ENCODE measurements around the gene PUS1.

Gene PUS1

DNA sequence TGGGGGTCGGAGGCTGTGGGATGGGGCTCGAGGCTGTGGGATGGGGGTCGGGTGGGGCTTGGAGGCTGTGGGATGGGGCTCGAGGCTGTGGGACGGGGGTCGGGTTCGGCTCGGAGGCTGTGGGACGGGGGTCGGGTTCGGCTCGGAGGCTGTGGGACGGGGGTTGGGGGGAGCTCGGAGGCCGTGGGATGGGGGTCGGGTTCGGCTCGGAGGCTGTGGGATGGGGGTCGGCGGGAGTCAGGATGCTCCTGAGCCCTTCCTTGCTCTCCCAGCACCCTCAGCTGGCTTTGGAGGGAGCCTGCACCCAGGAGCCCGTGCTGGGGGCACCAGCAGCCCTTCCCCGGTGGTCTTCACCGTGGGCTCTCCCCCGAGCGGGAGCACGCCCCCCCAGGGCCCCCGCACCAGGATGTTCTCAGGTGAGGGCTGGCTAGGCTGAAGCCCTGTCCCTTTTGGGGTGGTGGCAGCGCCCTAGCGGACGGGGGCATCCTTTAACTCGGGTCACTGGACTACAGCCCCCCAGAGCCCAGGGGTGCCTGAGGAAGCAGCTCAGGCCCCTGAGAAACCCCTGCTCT is 11.9 kb upstream of the PUS1 start:
- no peak for DNase-seq

DNA sequence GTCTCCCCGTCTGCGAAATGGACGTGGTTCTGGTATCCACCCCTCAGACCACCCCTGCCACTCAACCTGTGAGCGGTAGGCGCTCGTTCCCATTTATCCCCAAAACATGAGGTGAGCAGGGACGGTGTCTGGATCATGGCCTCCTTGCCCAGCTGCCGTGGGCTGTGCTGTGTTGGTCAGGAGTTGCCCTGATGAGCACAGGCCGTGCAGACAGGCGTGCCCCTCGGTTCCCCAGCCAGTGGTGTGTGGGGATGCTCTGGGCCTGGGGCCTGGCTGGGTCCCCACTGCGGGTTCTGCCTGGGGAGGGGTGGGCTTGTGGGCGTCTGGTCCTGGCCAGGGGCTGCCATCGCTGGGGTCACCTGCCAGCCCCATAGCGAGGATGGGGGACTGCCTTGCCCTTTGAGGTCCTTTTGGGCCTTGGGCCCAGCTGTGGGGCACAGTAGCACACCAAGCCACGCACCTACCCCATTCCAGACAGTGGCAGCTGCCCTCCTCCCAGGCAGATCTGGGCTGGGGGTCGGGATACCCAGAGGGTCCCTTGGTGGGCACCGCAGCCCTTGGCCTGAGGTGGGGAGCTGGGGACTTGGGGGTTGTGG is 11.3 kb upstream of the PUS1 start:
- DNase-seq = no peak

DNA sequence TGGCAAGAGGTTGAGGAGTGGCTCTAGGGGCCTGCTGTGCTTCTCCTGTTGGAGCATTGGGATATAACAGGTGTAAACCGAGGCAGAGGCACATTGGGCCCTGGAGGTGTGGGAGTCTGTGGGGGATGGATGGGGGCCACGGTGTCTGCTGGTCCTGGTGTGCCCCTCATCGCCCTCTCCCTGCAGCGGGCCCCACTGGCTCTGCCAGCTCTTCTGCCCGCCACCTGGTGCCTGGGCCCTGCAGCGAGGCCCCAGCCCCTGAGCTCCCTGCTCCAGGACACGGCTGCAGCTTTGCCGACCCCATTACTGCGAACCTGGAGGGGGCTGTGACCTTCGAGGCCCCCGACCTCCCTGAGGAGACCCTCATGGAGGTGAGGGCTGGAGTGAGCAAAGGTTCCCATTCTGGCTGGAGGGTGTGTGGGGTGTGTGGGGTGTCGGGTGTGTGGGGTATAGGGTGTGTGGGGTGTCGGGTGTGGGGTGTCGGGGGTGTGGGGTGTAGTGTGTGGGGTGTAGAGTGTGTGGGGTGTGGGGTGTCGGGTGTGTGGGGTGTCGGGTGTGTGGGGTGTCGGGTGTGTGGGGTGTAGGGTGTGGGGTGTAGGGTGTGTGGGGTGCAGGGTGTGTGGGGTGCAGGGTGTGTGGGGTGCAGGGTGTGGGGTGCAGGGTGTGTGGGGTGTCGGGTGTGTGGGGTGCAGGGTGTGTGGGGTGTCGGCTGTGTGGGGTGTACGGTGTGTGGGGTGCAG is 10.6 kb upstream of the PUS1 start:
- no peak for DNase-seq

- DNase-seq = no peak
Measured at GRCh38 chr12:131919051-131919347, 10.1 kb upstream of the PUS1 start.

GRCh38 chr12:131919366-131920156 is 9.5 kb upstream of the PUS1 start:
- DNase-seq = no peak

GRCh38 chr12:131920157-131920508 is 8.9 kb upstream of the PUS1 start:
- DNase-seq = no peak

DNA sequence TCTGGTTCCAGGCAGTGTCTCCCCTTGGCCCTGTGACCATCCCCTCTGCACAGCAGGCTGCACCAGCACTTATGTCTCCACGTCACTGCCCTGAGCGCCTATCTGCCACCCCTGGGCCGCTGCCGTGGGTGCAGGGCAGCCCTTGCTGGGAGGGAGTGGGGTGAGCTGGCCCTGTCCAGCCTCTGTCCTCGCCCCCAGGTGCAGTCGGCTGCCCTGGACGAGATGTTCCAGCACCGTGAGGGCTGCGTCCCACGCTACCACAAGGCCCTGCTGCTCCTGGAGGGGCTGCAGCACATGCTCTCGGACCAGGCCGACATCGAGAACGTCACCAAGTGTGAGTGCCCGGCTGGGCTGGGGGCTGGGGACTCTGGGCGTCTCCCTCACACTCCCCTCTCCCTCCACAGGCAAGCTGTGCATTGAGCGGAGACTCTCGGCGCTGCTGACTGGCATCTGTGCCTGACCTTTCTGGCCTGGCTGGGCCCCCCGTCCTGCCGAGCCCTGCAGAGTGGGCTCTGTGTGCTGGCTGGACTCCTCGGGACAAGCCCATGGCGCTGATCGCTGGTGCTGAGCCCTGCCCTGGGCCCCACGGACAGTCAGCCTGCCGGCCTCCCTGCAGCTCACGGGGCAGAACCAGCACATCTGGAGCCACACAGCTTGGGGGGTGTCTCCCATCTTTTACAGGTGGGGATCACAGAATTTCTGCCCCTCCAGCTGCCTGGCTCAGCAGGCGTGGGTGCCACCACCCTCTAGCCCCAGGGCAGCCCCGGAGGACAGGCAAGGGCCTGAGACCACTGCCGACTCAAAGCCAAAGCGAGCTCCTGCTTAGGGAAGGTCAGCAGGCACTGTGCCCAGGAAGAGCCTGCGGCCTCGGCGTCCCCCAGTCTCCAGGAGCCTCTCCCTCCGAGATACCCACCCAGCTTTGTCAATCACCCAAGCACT is 7.9 kb upstream of the PUS1 start:
- no peak for DNase-seq

DNA sequence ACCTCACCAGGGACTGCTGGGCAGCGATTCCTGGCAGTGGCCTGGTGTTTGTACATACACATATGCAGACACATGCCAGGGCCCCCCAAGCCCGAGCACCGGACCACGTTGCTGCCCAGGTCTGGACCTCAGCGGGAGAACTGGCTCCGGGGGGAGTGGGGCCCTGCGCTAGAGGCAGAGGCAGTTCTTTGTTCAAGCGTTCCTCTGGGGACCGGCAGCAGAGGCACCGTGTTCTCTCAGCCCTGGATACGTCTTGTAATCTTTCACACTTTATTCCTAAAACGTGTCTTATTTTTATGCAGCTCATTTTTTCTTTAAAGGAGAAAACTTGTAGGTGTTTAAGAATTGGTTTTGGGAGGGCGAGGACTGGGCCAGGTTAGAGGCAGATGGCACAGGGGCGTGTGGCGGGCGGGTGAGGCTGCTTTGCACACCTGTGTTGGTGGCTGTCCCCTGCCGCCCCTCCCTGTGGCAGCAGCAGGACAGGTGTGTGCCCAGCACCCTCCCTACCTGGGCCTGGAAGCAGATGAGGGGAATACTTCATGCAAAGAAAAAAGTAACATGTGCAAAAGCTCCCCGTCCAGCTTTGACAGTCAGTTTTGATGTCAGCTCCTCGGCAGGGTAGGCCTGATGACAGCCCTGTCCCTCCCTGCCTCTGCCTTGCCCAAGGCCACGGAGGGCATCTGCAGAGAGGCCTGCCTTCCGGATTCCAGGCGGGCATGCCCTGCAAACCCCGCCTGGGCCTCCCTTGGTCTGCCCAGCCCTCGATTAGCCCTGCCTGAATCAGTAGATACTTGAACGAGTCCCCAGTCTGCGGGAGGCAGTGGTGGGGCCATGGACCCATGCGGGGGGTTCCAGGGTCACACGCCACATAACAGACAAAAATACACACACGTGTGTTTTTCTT is 7.0 kb upstream of the PUS1 start:
- no peak for DNase-seq

DNA sequence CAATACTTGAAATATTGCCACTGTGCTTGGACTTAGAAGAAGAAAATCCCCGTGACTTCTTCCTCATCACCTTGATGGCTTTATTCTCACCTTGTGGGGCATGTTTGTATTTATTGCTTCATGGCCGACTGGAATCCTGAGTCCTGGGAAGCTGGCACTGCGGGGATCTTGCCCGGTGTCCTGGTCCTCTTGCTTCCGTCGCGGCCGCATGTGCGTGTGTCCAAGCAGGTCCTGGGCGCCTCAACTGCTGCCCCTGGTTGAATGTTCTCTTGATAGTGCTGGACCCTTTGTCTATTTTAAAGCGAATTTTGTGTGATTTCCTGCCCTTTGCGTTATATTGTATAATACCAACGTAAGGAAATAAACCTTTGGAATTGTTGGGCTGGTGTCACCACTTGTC is 6.3 kb upstream of the PUS1 start:
- DNase-seq = no peak

DNA sequence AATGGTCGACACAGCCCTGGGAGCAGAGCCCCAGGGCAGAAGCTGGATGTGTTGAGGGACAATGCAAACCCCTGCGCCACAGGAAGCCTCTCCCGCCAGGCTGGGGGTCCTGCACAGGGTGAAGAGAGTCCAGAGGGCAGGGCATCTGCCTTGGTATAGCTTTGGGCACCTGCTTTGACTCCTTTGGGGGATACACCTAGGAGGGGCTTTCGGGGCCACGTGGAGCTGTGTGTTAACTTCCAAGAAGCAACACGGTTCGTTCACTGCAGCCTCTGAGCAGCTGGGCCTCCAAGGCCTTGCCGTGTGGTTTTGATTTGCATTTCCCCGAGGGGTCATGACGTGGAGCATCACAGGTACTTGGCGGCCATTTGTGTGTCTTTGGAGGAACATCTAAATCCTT is 5.8 kb upstream of the PUS1 start:
- no peak for DNase-seq

DNA sequence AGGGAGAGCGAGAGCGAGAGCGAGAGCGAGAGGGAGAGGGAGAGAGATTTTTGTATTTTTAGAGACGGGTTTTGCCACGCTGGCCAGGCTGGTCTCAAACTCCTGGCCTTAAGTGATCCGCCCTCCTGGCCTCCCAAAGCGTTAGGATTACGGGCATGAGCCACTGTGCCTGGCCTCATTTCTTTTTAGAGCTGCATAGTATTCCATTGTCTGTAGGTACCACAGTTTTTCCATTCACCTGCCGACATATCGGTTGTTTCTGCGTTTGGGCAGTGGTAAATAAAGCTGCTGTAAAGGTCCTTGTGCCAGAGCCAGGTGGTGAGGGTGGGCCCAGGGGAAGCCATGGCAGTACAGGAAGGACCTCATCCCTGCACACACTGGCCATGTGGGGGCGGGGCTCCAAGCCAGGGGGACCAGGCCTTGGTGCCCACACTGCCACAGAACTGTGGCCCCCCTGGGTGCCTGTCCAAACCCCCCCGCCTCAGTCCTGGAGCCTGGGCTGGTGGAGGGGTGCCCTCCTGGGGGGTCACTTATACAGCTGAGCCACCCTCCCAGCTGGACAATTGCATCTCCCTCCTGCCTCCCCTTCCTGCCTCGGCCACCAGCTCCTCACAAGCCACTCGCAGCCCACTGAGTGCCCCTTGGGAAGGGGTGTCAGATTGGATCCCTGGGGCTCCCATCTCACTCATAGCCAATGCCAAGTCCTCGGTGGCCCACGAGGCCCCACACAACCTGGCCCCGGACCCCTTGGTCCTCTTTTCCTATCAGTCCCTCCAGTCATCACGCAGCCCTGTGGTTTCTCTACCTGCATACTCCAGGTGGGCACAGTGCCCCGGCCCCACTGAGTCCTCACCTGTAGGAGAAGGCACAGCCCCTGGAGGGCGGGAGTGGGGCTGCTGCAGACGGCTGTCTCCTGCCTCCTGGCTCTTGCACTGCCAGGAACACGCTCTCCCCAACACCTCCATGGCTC is 1.7 kb upstream of the PUS1 start:
- no peak for DNase-seq

DNA sequence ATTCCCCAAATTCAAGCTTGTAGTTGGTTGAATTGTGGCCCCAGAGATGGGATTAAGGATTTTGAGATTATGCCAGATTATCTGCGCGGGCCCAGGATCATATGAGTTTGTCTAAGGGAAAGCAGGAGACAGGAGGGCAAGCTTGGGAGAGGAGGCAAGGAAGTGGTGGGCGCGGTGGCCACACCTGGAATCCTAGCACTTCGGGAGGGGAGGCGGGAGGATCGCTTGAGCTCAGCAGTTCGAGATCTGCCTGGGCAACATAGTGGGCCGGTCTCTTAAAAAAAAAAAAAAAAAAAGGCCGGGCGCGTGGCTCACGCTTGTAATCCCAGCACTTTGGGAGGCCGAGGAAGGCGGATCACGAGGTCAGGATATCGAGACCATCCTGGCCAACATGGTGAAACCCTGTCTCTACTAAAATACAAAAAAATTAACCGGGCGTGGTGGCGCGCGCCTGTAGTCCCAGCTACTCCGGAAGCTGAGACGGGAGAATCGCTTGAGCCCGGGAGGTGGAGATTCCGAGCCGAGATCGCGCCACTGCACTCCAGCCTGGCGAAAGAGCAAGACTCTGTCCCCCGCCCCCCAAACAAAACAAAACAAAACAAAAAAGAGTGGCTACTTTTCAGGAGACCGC is 881 bp upstream of the PUS1 start:
- DNase-seq = no peak

- DNase-seq = peak; percentile 27
Measured at GRCh38 chr12:131929581-131930456, 743 bp downstream of the PUS1 start.

- DNase-seq = no peak
Measured at GRCh38 chr12:131930510-131930909, 1.4 kb downstream of the PUS1 start.

DNA sequence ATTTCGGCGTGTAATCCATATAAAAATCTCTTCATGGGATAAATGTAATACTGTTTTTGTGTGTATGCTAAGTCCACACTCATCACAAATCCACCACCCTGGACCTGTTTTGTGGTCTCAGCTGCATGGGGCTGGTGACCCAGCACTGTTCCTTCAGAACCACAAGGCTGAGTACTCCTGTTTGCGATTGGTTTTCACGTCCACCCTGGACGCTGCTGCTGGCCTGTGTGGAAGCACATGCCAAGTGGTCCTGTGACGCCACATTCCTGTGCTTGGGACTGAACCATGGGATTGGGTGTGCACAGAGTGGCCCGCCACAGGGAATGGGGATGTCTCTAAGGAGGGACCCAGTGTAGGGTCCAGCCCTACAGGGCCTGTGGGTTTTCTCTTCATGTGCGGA is 4.3 kb downstream of the PUS1 start:
- no peak for DNase-seq

GRCh38 chr12:131934535-131934934 is 5.5 kb downstream of the PUS1 start:
- DNase-seq = no peak

DNA sequence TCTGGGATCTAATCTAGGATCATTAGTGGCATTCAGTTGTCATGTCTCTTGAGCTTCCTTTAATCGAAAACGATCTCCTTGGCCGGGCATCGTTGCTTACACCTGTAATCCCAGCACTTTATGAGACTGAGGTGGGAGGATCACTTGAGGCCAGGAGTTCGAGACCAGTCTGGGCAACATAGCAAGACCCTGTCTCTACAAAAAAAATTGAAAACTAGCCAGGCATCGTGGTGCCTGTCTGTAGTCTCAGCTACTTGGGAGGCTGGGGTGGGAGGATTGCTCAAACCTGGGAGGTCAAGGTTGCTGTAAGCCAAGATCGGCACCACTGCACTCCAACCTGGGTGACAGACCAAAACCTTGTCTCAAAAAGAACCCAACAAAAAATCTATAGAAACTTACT is 9.0 kb downstream of the PUS1 start:
- no peak for DNase-seq

GRCh38 chr12:131939007-131939406 is 9.9 kb downstream of the PUS1 start:
- DNase-seq = no peak

DNA sequence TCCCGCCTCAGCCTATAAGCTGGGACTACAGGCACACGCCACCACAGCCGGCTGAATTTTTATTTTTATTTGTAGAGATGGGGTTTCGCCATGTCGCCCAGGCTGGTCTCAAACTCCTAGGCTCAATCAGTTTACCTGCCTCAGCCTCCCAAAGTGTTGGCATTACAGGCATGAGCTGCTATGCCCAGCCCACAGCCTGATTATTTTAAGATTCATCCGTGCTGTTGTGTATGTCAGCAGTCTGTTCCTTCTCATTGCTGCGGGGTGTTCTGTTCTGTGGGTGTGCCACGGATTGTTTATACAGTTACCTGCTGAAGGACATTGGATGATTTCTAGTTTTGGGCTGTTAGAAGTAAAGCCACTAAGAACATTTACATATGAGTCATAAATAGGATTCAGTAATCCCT is 11.1 kb downstream of the PUS1 start:
- no peak for DNase-seq
